ENCODE data around the gene THADA.
A peak's percentile ranks its signal among the peaks of the same experiment; 100 is the strongest.

- peak; percentile 18 for TF ChIP-seq POLR2AphosphoS5 (IDR thresholded peaks at IDR 0.05)
- TF ChIP-seq CTCF (IDR thresholded peaks at IDR 0.05): no peak
- no peak for TF ChIP-seq POLR2A (IDR thresholded peaks at IDR 0.05)
Measured at GRCh38 chr2:43221124-43221762, 374.6 kb downstream of the THADA start.
